Endothelial cell of umbilical vein (primary cell): Measurements from ENCODE around the gene ADRM1. TPM values are rescaled to one million over a fixed set of nuclear protein-coding genes. Genes with fewer than 3 reads are reported as not detected.

ENCODE experiments used
- BruUV-seq: library from RNA; stranded (reverse); fragments of 400-500 nt; replicated peaks from 2 replicates; lab custom pipeline; 2021; lab: Mats Ljungman, UMichigan
- CTCF ChIA-PET: fragments of 300-600, 350-600 bp; sonication (Branson Sonifier 250); formaldehyde crosslinking; loops from one replicate; lab custom pipeline; 2021; ENCODE audit warnings: antibody characterized with exemption, inconsistent platforms; lab: Charles Lee
- POLR2A ChIA-PET: fragments of 300-600, 350-600 bp; sonication (Branson Sonifier 250); formaldehyde crosslinking; loops from one replicate; lab custom pipeline; 2021; ENCODE audit warnings: antibody characterized with exemption, inconsistent platforms; lab: Charles Lee
- DNase-seq: peaks from one replicate; pipeline ENCODE4 v3.0.0-alpha.2; 2011; ENCODE audit warnings: low read depth, low spot score
- FAIRE-seq: peaks from 2 replicates; lab custom pipeline; 2011; peaks lifted over from hg19 to GRCh38; lab: Jason Lieb, UNC
- H2AFZ ChIP-seq: 2 replicates; pipeline ENCODE4 v1.6.0; 2012; ENCODE audit warnings: low read depth, low read length, control low read depth, inconsistent platforms
- H3K27ac ChIP-seq: 2 replicates; pipeline ENCODE4 v1.5.1; 2011; ENCODE audit warnings: low read depth, mild to moderate bottlenecking, control low read depth, low read length, moderate library complexity; ENCODE audit not compliant: insufficient read depth
- H3K27me3 ChIP-seq, 2 experiments: 2 replicates each; pipeline versions ENCODE4 v1.6.0 to v1.6.1; 2011; ENCODE audit warnings: low read length in 2 of 2, mixed read lengths in 1 of 2; ENCODE audit not compliant: control insufficient read depth in 2 of 2, insufficient read depth in 2 of 2
- H3K36me3 ChIP-seq, 2 experiments: 2 replicates in 1 of 2; 3 replicates in 1 of 2; pipeline ENCODE4 v1.5.1; 2011; ENCODE audit warnings: low read length in 2 of 2, mild to moderate bottlenecking in 1 of 2, moderate library complexity in 1 of 2; ENCODE audit not compliant: control insufficient read depth in 2 of 2, insufficient read depth in 2 of 2; ENCODE audit errors: extremely low read depth in 1 of 2
- H3K4me1 ChIP-seq: 3 replicates; pipeline ENCODE4 v1.5.1; 2011; ENCODE audit warnings: mild to moderate bottlenecking, low read length; ENCODE audit not compliant: control insufficient read depth, insufficient read depth; ENCODE audit errors: extremely low read depth
- H3K4me2 ChIP-seq: 2 replicates; pipeline ENCODE4 v1.6.1; 2011; ENCODE audit warnings: low read length, control low read depth, mixed read lengths; ENCODE audit not compliant: insufficient read depth
- H3K4me3 ChIP-seq, 3 experiments: fragments of 200-600 bp in 1 of 3; sonication (generic), shearing (Covaris generic) in 1 of 3; replicated peaks in 1 of 3; 2 replicates each; pipeline ENCODE4 v1.5.1; 2011 to 2016; ENCODE audit warnings: control low read depth in 3 of 3, low read length in 3 of 3, mild to moderate bottlenecking in 2 of 3, inconsistent platforms in 1 of 3, low read depth in 1 of 3, moderate library complexity in 1 of 3; ENCODE audit not compliant: insufficient read depth in 1 of 3
- H3K79me2 ChIP-seq: 2 replicates; pipeline ENCODE4 v1.6.0; 2012; ENCODE audit warnings: low read length, inconsistent platforms; ENCODE audit not compliant: control insufficient read depth, insufficient read depth
- H3K9ac ChIP-seq: replicated peaks from 2 replicates; pipeline ENCODE3; 2011; ENCODE audit warnings: low read length, control low read depth; ENCODE audit not compliant: insufficient read depth; ENCODE audit errors: extremely low read depth
- H3K9me1 ChIP-seq: replicated peaks from 3 replicates; pipeline ENCODE4 v1.6.0; 2011; ENCODE audit warnings: mild to moderate bottlenecking, low read length; ENCODE audit not compliant: control insufficient read depth, insufficient read depth; ENCODE audit errors: extremely low read depth
- H3K9me3 ChIP-seq: replicated peaks from 2 replicates; pipeline ENCODE4 v1.5.1; 2012; ENCODE audit warnings: low read length, inconsistent platforms; ENCODE audit not compliant: control insufficient read depth, insufficient read depth
- H4K20me1 ChIP-seq: replicated peaks from 2 replicates; pipeline ENCODE3; 2011; ENCODE audit warnings: mild to moderate bottlenecking, low read length; ENCODE audit not compliant: control insufficient read depth, insufficient read depth; ENCODE audit errors: extremely low read depth
- CTCF ChIP-seq, 2 donors: IDR thresholded peaks; 1 replicate in 1 of 2; 2 replicates in 1 of 2; pipeline ENCODE4 v1.5.1; 2011; ENCODE audit warnings: low read length in 2 of 2, mild to moderate bottlenecking in 2 of 2, moderate library complexity in 2 of 2, control low read depth in 1 of 2, inconsistent platforms in 1 of 2, low read depth in 1 of 2; ENCODE audit not compliant: insufficient read depth in 1 of 2; ENCODE audit errors: extremely low read depth in 1 of 2
- EZH2 ChIP-seq: IDR thresholded peaks from 2 replicates; pipeline ENCODE4 v1.6.1; 2012; ENCODE audit warnings: borderline replicate concordance, low read depth, mild to moderate bottlenecking, moderate library complexity, low read length, inconsistent platforms; ENCODE audit not compliant: severe bottlenecking
- FOS ChIP-seq: IDR thresholded peaks from 2 replicates; pipeline ENCODE4 v1.6.1; 2011; ENCODE audit warnings: mild to moderate bottlenecking, low read length, moderate library complexity, borderline replicate concordance; ENCODE audit not compliant: insufficient read depth
- GATA2 ChIP-seq: IDR thresholded peaks from 2 replicates; pipeline ENCODE4 v1.7.0; 2011; ENCODE audit warnings: low read depth, mild to moderate bottlenecking, moderate library complexity, mixed read lengths, low read length; ENCODE audit not compliant: insufficient read length, insufficient read depth
- JUN ChIP-seq: IDR thresholded peaks from 2 replicates; pipeline ENCODE4 v1.6.1; 2011; ENCODE audit warnings: borderline replicate concordance, low read depth; ENCODE audit not compliant: insufficient read length, insufficient read depth
- MYC ChIP-seq: IDR thresholded peaks from one replicate; pipeline ENCODE4 v1.6.1; 2011; ENCODE audit warnings: mild to moderate bottlenecking, low read depth, low read length
- POLR2A ChIP-seq: IDR thresholded peaks from 2 replicates; pipeline ENCODE4 v1.6.1; 2012; ENCODE audit warnings: low read depth, mild to moderate bottlenecking, control low read depth, low read length
- POLR2AphosphoS5 ChIP-seq: IDR thresholded peaks from 2 replicates; pipeline ENCODE4 v1.6.1; 2012; ENCODE audit warnings: low read depth, mild to moderate bottlenecking, control low read depth, low read length, moderate library complexity; ENCODE audit not compliant: insufficient read depth
- dilution Hi-C: fragments of 300-500 bp; cut with MboI; formaldehyde crosslinking; loops from one replicate; pipeline ENCODE4 v1.15.0; 2019; ENCODE audit warnings: low sequenced_read_pairs; ENCODE audit not compliant: extremely low pct_ligation_motif_present
- intact Hi-C: fragments of 100-400 bp; cut with micrococcal nuclease; formaldehyde crosslinking; loops from one replicate; pipeline ENCODE4 v1.10.0; 2022
- polyA plus RNA-seq, 4 experiments: library from polyadenylated mRNA; depleted of rRNA in 3 of 4; stranded (reverse) in 3 of 4; unstranded in 1 of 4; fragments of >200 nt; gene quantifications; 2 replicates each; pipeline versions ENCODE4 v1.2.1 to v1.2.3, GENCODE V29; 2011 to 2012; ENCODE audit warnings: missing spikeins in 1 of 4
- total RNA-seq: library from RNA; stranded (reverse); gene quantifications from 2 replicates; pipeline ENCODE4 v1.2.3, GENCODE V29; 2021
- TF ChIP-seq, protein P1 (sequence below): IDR thresholded peaks from 2 replicates; pipeline ENCODE4 v1.6.1; 2011; ENCODE audit not compliant: insufficient read depth, insufficient read length

The ADRM1 gene
- total and polyA plus RNA-seq, 2 donors (not counting 3 experiments of a cell fraction or from before 2014, with no cell fraction given) = 154 to 179 TPM

DNA sequence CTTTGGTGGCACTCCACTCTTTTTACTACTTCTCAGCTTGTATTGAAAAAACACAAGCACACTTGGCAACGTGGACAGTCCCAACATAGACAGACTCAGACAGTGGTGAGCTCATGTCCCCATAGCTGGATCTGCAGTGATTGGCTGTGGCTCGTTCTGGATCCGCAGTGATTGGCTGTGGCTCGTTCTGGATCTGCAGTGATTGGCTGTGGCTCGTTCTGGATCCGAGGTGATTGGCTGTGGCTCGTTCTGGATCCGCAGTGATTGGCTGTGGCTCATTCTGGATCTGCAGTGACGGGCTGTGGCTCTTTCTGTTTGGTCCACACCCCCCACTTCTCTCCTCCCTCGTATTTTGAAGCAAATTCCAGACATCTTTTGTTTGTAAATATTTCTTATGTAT lies 36.5 kb upstream of the ADRM1 start:
- Histone ChIP-seq H3K36me3 (peaks cover 6 to 24% of the 10 kb centered on the region in 2 experiments), H3K27me3 (no peaks in the 10 kb centered on the region), H3K27ac (no peak overlapping the region), H2AFZ (no peak overlapping the region), H3K9ac (no peak overlapping the region), H3K4me3 (no peak overlapping the region), H3K9me1 (no peaks in the 10 kb centered on the region), H3K4me2 (no peak overlapping the region), H4K20me1 (no peaks in the 10 kb centered on the region), H3K4me1 (no peaks in the 10 kb centered on the region), H3K9me3 (no peaks in the 10 kb centered on the region), H3K79me2 (no peaks in the 10 kb centered on the region)
- BruUV-seq = no TSS peak
- intact Hi-C loops (loop anchor here (10.0 kb wide), 1 partner anchor 252 kb away; no protein-coding TSS in a partner anchor), dilution Hi-C loops (no loop called here)
- FAIRE-seq (no peak), DNase-seq (no peak)
- POLR2A ChIA-PET = no interaction called here
- CTCF ChIA-PET = no interaction called here
- TF ChIP-seq, protein P1, sequence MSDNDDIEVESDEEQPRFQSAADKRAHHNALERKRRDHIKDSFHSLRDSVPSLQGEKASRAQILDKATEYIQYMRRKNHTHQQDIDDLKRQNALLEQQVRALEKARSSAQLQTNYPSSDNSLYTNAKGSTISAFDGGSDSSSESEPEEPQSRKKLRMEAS = no peak
- TF ChIP-seq POLR2AphosphoS5 = no peak
- no peak for TF ChIP-seq EZH2
- no peak for TF ChIP-seq FOS
- no peak for TF ChIP-seq MYC
- TF ChIP-seq GATA2 = no peak
- no peak for TF ChIP-seq POLR2A
- TF ChIP-seq JUN = no peak
- no peak for TF ChIP-seq CTCF (IDR thresholded peaks at IDR 0.05; ENCODE audit: extremely low read depth in 1 of 2, insufficient read depth in 1 of 2, low read depth in 1 of 2, low read length in 2 of 2)
